ENCODE data around the gene YAE1. TPM values are rescaled to one million over a fixed set of nuclear protein-coding genes. Genes with fewer than 3 reads are reported as not detected.

Gene YAE1
- total and polyA plus RNA-seq, 2 of the 13 experiments (the other 11 are each of a cell fraction or from before 2014, with no cell fraction given), result 18.7 to 28.3 TPM

DNA sequence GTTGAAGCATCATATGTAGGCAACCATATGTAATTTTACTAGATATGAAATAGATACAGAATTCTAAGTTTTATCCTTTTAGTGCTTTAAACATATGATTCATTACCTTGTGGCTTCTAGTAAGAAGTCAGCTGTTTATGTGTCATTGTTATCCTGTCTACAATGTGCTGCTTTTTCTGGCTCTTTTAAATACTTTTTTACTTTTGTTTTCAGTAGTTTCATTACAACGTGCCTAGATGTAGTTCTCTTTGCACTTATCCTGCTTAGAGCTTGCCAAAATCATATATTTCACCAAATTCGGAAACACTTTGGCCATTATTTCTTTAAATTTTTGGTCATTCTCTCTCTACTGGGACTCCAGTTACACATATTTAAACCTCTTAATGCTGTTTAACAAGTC, 26.4 kb downstream of the YAE1 start:
- Histone ChIP-seq H3K9me3 (ENCODE audit: low read length) (no peaks in the 10 kb centered on the region), H3K27me3 (ENCODE audit: control insufficient read depth in 1 of 2, insufficient read depth in 2 of 2, low read length in 2 of 2) (no peaks in the 10 kb centered on the region), H3K4me1 (ENCODE audit: insufficient read depth, low read length) (no peaks in the 10 kb centered on the region), H3K9ac (ENCODE audit: insufficient read depth, low read depth, low read length) (no peak overlapping the region), H3K79me2 (ENCODE audit: insufficient read depth, low read length) (no peaks in the 10 kb centered on the region), H3K36me3 (replicated peaks in 1 of 2; ENCODE audit: control insufficient read depth in 1 of 2, insufficient read depth in 2 of 2, low read length in 2 of 2) (no peaks in the 10 kb centered on the region), H4K20me1 (ENCODE audit: insufficient read depth, low read length) (no peaks in the 10 kb centered on the region), H3K27ac (ENCODE audit: extremely low read length, insufficient read depth, low read length) (no peak overlapping the region), H2AFZ (ENCODE audit: low read length) (no peak overlapping the region), H3K4me3 (replicated peaks in 1 of 3; ENCODE audit: insufficient read depth in 1 of 3, low read depth in 2 of 3, low read length in 3 of 3) (no peak overlapping the region), H3K4me2 (ENCODE audit: low read depth, low read length) (no peak overlapping the region)
- ATAC-seq (no peak), FAIRE-seq (no peak), DNase-seq (ENCODE audit: low spot score) (no peak)
- in situ Hi-C loops (cut with HindIII; ENCODE audit: extremely low pct_ligation_motif_present, low pct_unique_long_range_greater_than_20kb) (no loop called here), intact Hi-C loops (cut with micrococcal nuclease; ENCODE audit: unreplicated experiment) (no loop called here)
- ChIA-PET CTCF (ENCODE audit: low intra/inter-chr PET ratio, low total read pairs) (no interaction called here), POLR2A (interaction anchor here (0.6 kb wide), 1 partner anchor 543 kb away, joined by 3 read pairs; no protein-coding TSS in a partner anchor)
- BruUV-seq (replicated peaks), result no TSS peak
- TF ChIP-seq FOSL1 (CRISPR knock-in tag; IDR thresholded peaks at IDR 0.05; ENCODE audit: borderline replicate concordance) (no peak), SRY (CRISPR knock-in tag; IDR thresholded peaks at IDR 0.05) (no peak), ZNF891 (CRISPR knock-in tag; IDR thresholded peaks at IDR 0.05) (no peak), ZNF33A (CRISPR knock-in tag; IDR thresholded peaks at IDR 0.05; ENCODE audit: borderline replicate concordance) (no peak), TRIM24 (CRISPR knock-in tag; IDR thresholded peaks at IDR 0.05) (no peak)
- WGBS (ENCODE audit: low lambda C conversion rate), result 30% methylated on average over 2 of the region's 2 CpGs

GRCh38 chr7:39594988-39595620, 28.9 kb downstream of the YAE1 start:
- ATAC-seq (no peak; the same call in 2 of the 3 replicates), FAIRE-seq (no peak), DNase-seq (ENCODE audit: low spot score) (peak; percentile 16)
- CTCF ChIA-PET (ENCODE audit: low intra/inter-chr PET ratio, low total read pairs), result no interaction called here
- Histone ChIP-seq H3K4me2 (ENCODE audit: low read depth, low read length) (no peak overlapping the region), H3K27me3 (ENCODE audit: control insufficient read depth in 1 of 2, insufficient read depth in 2 of 2, low read length in 2 of 2) (no peaks in the 10 kb centered on the region), H3K4me1 (ENCODE audit: insufficient read depth, low read length) (no peaks in the 10 kb centered on the region), H3K9ac (ENCODE audit: insufficient read depth, low read depth, low read length) (no peak overlapping the region), H4K20me1 (ENCODE audit: insufficient read depth, low read length) (no peaks in the 10 kb centered on the region), H2AFZ (ENCODE audit: low read length) (no peak overlapping the region), H3K36me3 (replicated peaks in 1 of 2; ENCODE audit: control insufficient read depth in 1 of 2, insufficient read depth in 2 of 2, low read length in 2 of 2) (no peaks in the 10 kb centered on the region), H3K4me3 (replicated peaks in 1 of 3; ENCODE audit: insufficient read depth in 1 of 3, low read depth in 2 of 3, low read length in 3 of 3) (no peak overlapping the region), H3K9me3 (ENCODE audit: low read length) (no peaks in the 10 kb centered on the region), H3K79me2 (ENCODE audit: insufficient read depth, low read length) (no peaks in the 10 kb centered on the region), H3K27ac (ENCODE audit: extremely low read length, insufficient read depth, low read length) (no peak overlapping the region)
- TF ChIP-seq CHD2 (IDR thresholded peaks at IDR 0.05; ENCODE audit: low read depth, low read length), result no peak
- intact Hi-C loops (cut with micrococcal nuclease; ENCODE audit: unreplicated experiment), result no loop called here
- in situ Hi-C loops (cut with HindIII; ENCODE audit: extremely low pct_ligation_motif_present, low pct_unique_long_range_greater_than_20kb), result no loop called here
- no TSS peak for BruUV-seq (replicated peaks)
- WGBS (ENCODE audit: low lambda C conversion rate), result 51% methylated on average over 5 of the region's 5 CpGs
- POLR2A ChIA-PET, result interaction anchor here (1.3 kb wide), 1 partner anchor 28 kb away, joined by 3 read pairs; the partner anchor contains the start of gene RALA

Data from HepG2 (cell line).